SK-N-SH (cell line): ENCODE measurements around the gene PSTK. TPM values are rescaled to one million over a fixed set of nuclear protein-coding genes. Genes with fewer than 3 reads are reported as not detected.

Experiments
- CTCF ChIP-seq: fragments of 200-600 bp; sonication (generic); IDR thresholded peaks from 2 replicates; pipeline ENCODE4 v1.6.1; 2017; ENCODE audit warnings: antibody characterized with exemption, mild to moderate bottlenecking, moderate library complexity
- EP300 ChIP-seq, 2 experiments: IDR thresholded peaks; 2 replicates each; pipeline versions ENCODE4 v1.4.0 to v1.6.1; 2012; ENCODE audit warnings: borderline replicate concordance in 1 of 2, low read depth in 1 of 2, low read length in 1 of 2
- FOSL2 ChIP-seq: IDR thresholded peaks from 2 replicates; pipeline ENCODE4 v1.4.0; 2012; ENCODE audit warnings: low read depth, mild to moderate bottlenecking, moderate library complexity, borderline replicate concordance
- FOXJ3 ChIP-seq: sonication (generic); formaldehyde crosslinking; IDR thresholded peaks from 2 replicates; pipeline ENCODE4 v1.5.1; 2020; ENCODE audit warnings: mild to moderate bottlenecking, missing genetic modification reagents
- GATA2 ChIP-seq: sonication (generic); formaldehyde crosslinking; IDR thresholded peaks from 2 replicates; pipeline ENCODE4 v1.5.0; 2020; ENCODE audit warnings: mild to moderate bottlenecking, missing genetic modification reagents
- IRF3 ChIP-seq: fragments of 150-350 bp; IDR thresholded peaks from 2 replicates; pipeline ENCODE4 v1.6.1; 2016; ENCODE audit warnings: mild to moderate bottlenecking, low read depth, low read length
- NFIC ChIP-seq: IDR thresholded peaks from 2 replicates; pipeline ENCODE4 v1.4.0; 2012; ENCODE audit warnings: borderline replicate concordance
- PBX3 ChIP-seq: IDR thresholded peaks from 2 replicates; pipeline ENCODE4; 2012
- RAD21 ChIP-seq: IDR thresholded peaks from 2 replicates; pipeline ENCODE4 v1.6.1; 2012; ENCODE audit warnings: mild to moderate bottlenecking, low read length
- RFX5 ChIP-seq: IDR thresholded peaks from 2 replicates; pipeline ENCODE4 v1.6.1; 2012; ENCODE audit warnings: mild to moderate bottlenecking, improper control_type of control experiment, low read length
- TEAD4 ChIP-seq: IDR thresholded peaks from 2 replicates; pipeline ENCODE4 v1.4.0; 2012; ENCODE audit warnings: mild to moderate bottlenecking, borderline replicate concordance; ENCODE audit not compliant: insufficient read depth
- USF1 ChIP-seq: IDR thresholded peaks from 2 replicates; pipeline ENCODE4 v1.4.0; 2012; ENCODE audit warnings: low read depth, borderline replicate concordance
- USF2 ChIP-seq: fragments of 150-350 bp; IDR thresholded peaks from 2 replicates; pipeline ENCODE4 v1.6.1; 2017; ENCODE audit warnings: antibody characterized with exemption, low read length, low read depth, borderline replicate concordance
- ZBTB33 ChIP-seq: IDR thresholded peaks from 2 replicates; pipeline ENCODE4 v1.4.0; 2012; ENCODE audit warnings: low read depth, borderline replicate concordance
- polyA plus RNA-seq, 3 experiments: library from polyadenylated mRNA; depleted of rRNA; stranded (reverse); fragments of >200 nt; gene quantifications; 2 replicates each; pipeline ENCODE4 v1.2.3, GENCODE V29; 2012

PSTK gene
- polyA plus RNA-seq, 1 of the 3 experiments (the other 2 are of a cell fraction) = 8.4 TPM

- TF ChIP-seq PBX3 = peak; percentile 12; the same call in 1 of the 2 replicates
- no peak for TF ChIP-seq NFIC
- no peak for TF ChIP-seq TEAD4
- no peak for TF ChIP-seq USF1
- TF ChIP-seq FOSL2 = no peak; the same call in 1 of the 2 replicates
- TF ChIP-seq CTCF = no peak
- no peak for TF ChIP-seq EP300 (IDR thresholded peaks at IDR 0.05; ENCODE audit: borderline replicate concordance in 1 of 2, low read depth in 1 of 2, low read length in 1 of 2)
- TF ChIP-seq RAD21 = no peak
- no peak for TF ChIP-seq GATA2 (CRISPR knock-in tag)
- no peak for TF ChIP-seq USF2
- TF ChIP-seq FOXJ3 (CRISPR knock-in tag) = peak; percentile 65
- peak; percentile 99 for TF ChIP-seq ZBTB33
- TF ChIP-seq RFX5 = no peak
- no peak for TF ChIP-seq IRF3
Observed at GRCh38 chr10:123008355-123009104, 28.3 kb downstream of the PSTK start, which contains the start of the genes ACADSB and IKZF5 (continued).
